Activated CD8-positive, alpha-beta memory T cell treated with anti-CD3 and anti-CD28 coated beads, Interleukin-2, amount 10 ng/mL, durations not matched to agents 7 days and 5 days (primary cell): ENCODE measurements around the gene TMEM170B. TPM values are rescaled to one million over a fixed set of nuclear protein-coding genes. Genes with fewer than 3 reads are reported as not detected.

Experiments used
- ATAC-seq: fragments of 150-1000 bp; cut with Tn5 transposase; one replicate; pipeline ENCODE4 v1.10.0; 2021; ENCODE audit warnings: moderate library complexity
- CTCF ChIA-PET: fragments of 350-600 bp; sonication (Branson Sonifier 250); formaldehyde crosslinking; loops from one replicate; lab custom pipeline; 2021; ENCODE audit warnings: antibody characterized with exemption; lab: Charles Lee
- DNase-seq: peaks from one replicate; pipeline ENCODE4 v3.0.0-alpha.2; 2020
- H3K27ac Mint-ChIP-seq: one replicate; pipeline ENCODE4 v1.8.0; 2021; ENCODE audit warnings: mild to moderate bottlenecking, mixed read lengths
- H3K27me3 Mint-ChIP-seq: one replicate; pipeline ENCODE4 v1.8.0; 2021; ENCODE audit warnings: mixed read lengths
- H3K36me3 Mint-ChIP-seq: one replicate; pipeline ENCODE4 v1.8.0; 2021; ENCODE audit warnings: mild to moderate bottlenecking, mixed read lengths
- H3K4me1 Mint-ChIP-seq: one replicate; pipeline ENCODE4 v1.8.0; 2021; ENCODE audit warnings: mixed read lengths
- H3K4me3 Mint-ChIP-seq: one replicate; pipeline ENCODE4 v1.8.0; 2021; ENCODE audit warnings: mild to moderate bottlenecking, moderate library complexity, mixed read lengths
- H3K9me3 Mint-ChIP-seq: one replicate; pipeline ENCODE4 v1.8.0; 2022; ENCODE audit warnings: low read depth, mixed read lengths
- total RNA-seq, 2 experiments: library from RNA; stranded (reverse); gene quantifications; one replicate each; pipeline ENCODE4 v1.2.3, GENCODE V29; 2021

Gene TMEM170B
- total RNA-seq = 1 to 10 TPM in 1 of 2 experiments, under 1 TPM in 1; 0.70 to 1.7 TPM

- Mint-ChIP-seq H3K4me1 (peaks cover 7% of the 10 kb centered on the region), H3K4me3 (peak within 1 kb of the TSS; percentile 76), H3K9me3 (no peaks in the 10 kb centered on the region), H3K27me3 (peaks cover 40% of the 10 kb centered on the region), H3K27ac (peak within 1 kb of the TSS; percentile 56), H3K36me3 (no peaks in the 10 kb centered on the region)
- DNase-seq (peak; percentile 95), ATAC-seq (peak; percentile 97)
- CTCF ChIA-PET = interaction anchor here (1.4 kb wide), 1 partner anchor 41 kb away, joined by 6 read pairs; no protein-coding TSS in a partner anchor
Observed at GRCh38 chr6:11537229-11538051, at the start of gene TMEM170B. TSS of gene TMEM170B (plus strand) at chr6:11537749. CDS start at chr6:11538278, 529 bp downstream.

GRCh38 chr6:11490996-11491395 lies 46.6 kb upstream of the TMEM170B start:
- Mint-ChIP-seq H3K4me1 (peaks cover 13% of the 10 kb centered on the region), H3K36me3 (no peaks in the 10 kb centered on the region), H3K9me3 (no peaks in the 10 kb centered on the region), H3K27me3 (peaks cover 4% of the 10 kb centered on the region), H3K27ac (no peak overlapping the region), H3K4me3 (no peak overlapping the region)
- CTCF ChIA-PET = no interaction called here
- no peak for ATAC-seq
- no peak for DNase-seq

GRCh38 chr6:11491596-11492463 lies 45.7 kb upstream of the TMEM170B start:
- no peak overlapping the region for H3K27ac Mint-ChIP-seq
- H3K4me1 Mint-ChIP-seq = peaks cover 13% of the 10 kb centered on the region
- H3K27me3 Mint-ChIP-seq = peaks cover 4% of the 10 kb centered on the region
- peak; percentile 11 for ATAC-seq
- no peaks in the 10 kb centered on the region for H3K9me3 Mint-ChIP-seq
- CTCF ChIA-PET = interaction anchor here (0.9 to 7.2 kb wide), 2 partner anchors 320 to 346 kb away, joined by 3 to 111 read pairs; no protein-coding TSS in a partner anchor
- H3K4me3 Mint-ChIP-seq = no peak overlapping the region
- no peak for DNase-seq
- H3K36me3 Mint-ChIP-seq = no peaks in the 10 kb centered on the region

GRCh38 chr6:11492464-11493290 lies 44.9 kb upstream of the TMEM170B start:
- ATAC-seq (no peak), DNase-seq (no peak)
- Mint-ChIP-seq H3K36me3 (no peaks in the 10 kb centered on the region), H3K9me3 (no peaks in the 10 kb centered on the region), H3K4me1 (peaks cover 13% of the 10 kb centered on the region), H3K27me3 (peaks cover 4% of the 10 kb centered on the region), H3K4me3 (no peak overlapping the region), H3K27ac (no peak overlapping the region)
- CTCF ChIA-PET = interaction anchor here (0.6 to 7.2 kb wide), 4 partner anchors 262 to 401 kb away, joined by 3 to 111 read pairs (median 4); no protein-coding TSS in a partner anchor

- Mint-ChIP-seq H3K27me3 (peaks cover 4% of the 10 kb centered on the region), H3K9me3 (no peaks in the 10 kb centered on the region), H3K27ac (no peak overlapping the region), H3K4me1 (peaks cover 13% of the 10 kb centered on the region), H3K4me3 (no peak overlapping the region), H3K36me3 (no peaks in the 10 kb centered on the region)
- DNase-seq (no peak), ATAC-seq (no peak)
- CTCF ChIA-PET = interaction anchor here (1.1 to 7.2 kb wide), 3 partner anchors 263 to 349 kb away, joined by 3 to 111 read pairs (median 37); partner anchors contain the start of gene NEDD9
Observed at GRCh38 chr6:11493974-11494373, 43.6 kb upstream of the TMEM170B start.

- Mint-ChIP-seq H3K27ac (no peak overlapping the region), H3K4me1 (peaks cover 13% of the 10 kb centered on the region), H3K9me3 (no peaks in the 10 kb centered on the region), H3K27me3 (no peaks in the 10 kb centered on the region), H3K4me3 (no peak overlapping the region), H3K36me3 (no peaks in the 10 kb centered on the region)
- ATAC-seq (no peak), DNase-seq (no peak)
- CTCF ChIA-PET = interaction anchor here (0.7 to 7.2 kb wide), 45 partner anchors 9 to 647 kb away, joined by 3 to 111 read pairs (median 6); partner anchors contain the start of genes NEDD9 and SMIM13
Observed at GRCh38 chr6:11494786-11495564, 42.6 kb upstream of the TMEM170B start.

GRCh38 chr6:11495565-11496145 lies 41.9 kb upstream of the TMEM170B start:
- CTCF ChIA-PET = interaction anchor here (0.7 to 7.2 kb wide), 60 partner anchors 9 to 648 kb away, joined by 3 to 111 read pairs (median 5); partner anchors contain the start of genes NEDD9 and SMIM13
- DNase-seq = no peak
- no peaks in the 10 kb centered on the region for H3K27me3 Mint-ChIP-seq
- H3K36me3 Mint-ChIP-seq = no peaks in the 10 kb centered on the region
- H3K27ac Mint-ChIP-seq = peak overlapping the region; percentile 6
- ATAC-seq = no peak
- no peak overlapping the region for H3K4me3 Mint-ChIP-seq
- H3K4me1 Mint-ChIP-seq = peaks cover 13% of the 10 kb centered on the region
- no peaks in the 10 kb centered on the region for H3K9me3 Mint-ChIP-seq

GRCh38 chr6:11496152-11497060 lies 41.1 kb upstream of the TMEM170B start:
- H3K9me3 Mint-ChIP-seq = no peaks in the 10 kb centered on the region
- peak overlapping the region; percentile 6 for H3K27ac Mint-ChIP-seq
- peak; percentile 93 for ATAC-seq
- H3K4me1 Mint-ChIP-seq = peaks cover 13% of the 10 kb centered on the region
- peak; percentile 84 for DNase-seq
- no peak overlapping the region for H3K4me3 Mint-ChIP-seq
- no peaks in the 10 kb centered on the region for H3K27me3 Mint-ChIP-seq
- no peaks in the 10 kb centered on the region for H3K36me3 Mint-ChIP-seq
- CTCF ChIA-PET = interaction anchor here (0.6 to 7.2 kb wide), 71 partner anchors 10 to 648 kb away, joined by 3 to 111 read pairs (median 4); partner anchors contain the start of genes NEDD9, SMIM13 and TMEM170B

- ATAC-seq (no peak), DNase-seq (no peak)
- Mint-ChIP-seq H3K27ac (no peak overlapping the region), H3K36me3 (no peaks in the 10 kb centered on the region), H3K9me3 (no peaks in the 10 kb centered on the region), H3K4me3 (no peak overlapping the region), H3K27me3 (no peaks in the 10 kb centered on the region), H3K4me1 (peaks cover 13% of the 10 kb centered on the region)
- CTCF ChIA-PET = interaction anchor here (0.6 to 7.2 kb wide), 43 partner anchors 10 to 546 kb away, joined by 3 to 111 read pairs (median 6); partner anchors contain the start of genes NEDD9 and TMEM170B
Observed at GRCh38 chr6:11497107-11497506, 40.4 kb upstream of the TMEM170B start.

GRCh38 chr6:11497881-11498280 lies 39.7 kb upstream of the TMEM170B start:
- no peak overlapping the region for H3K4me3 Mint-ChIP-seq
- H3K27ac Mint-ChIP-seq = no peak overlapping the region
- peaks cover 13% of the 10 kb centered on the region for H3K4me1 Mint-ChIP-seq
- CTCF ChIA-PET = interaction anchor here (1.7 to 7.2 kb wide), 5 partner anchors 12 to 543 kb away, joined by 8 to 111 read pairs (median 23); partner anchors contain the start of gene NEDD9
- H3K9me3 Mint-ChIP-seq = no peaks in the 10 kb centered on the region
- DNase-seq = no peak
- H3K36me3 Mint-ChIP-seq = no peaks in the 10 kb centered on the region
- ATAC-seq = no peak
- peaks cover under 1% of the 10 kb centered on the region for H3K27me3 Mint-ChIP-seq
